ENCODE data around the gene KLK3. TPM values are rescaled to one million over a fixed set of nuclear protein-coding genes. Genes with fewer than 3 reads are reported as not detected.

The KLK3 gene
- total RNA-seq, 1 experiment from 2014 or later: not detected

DNA sequence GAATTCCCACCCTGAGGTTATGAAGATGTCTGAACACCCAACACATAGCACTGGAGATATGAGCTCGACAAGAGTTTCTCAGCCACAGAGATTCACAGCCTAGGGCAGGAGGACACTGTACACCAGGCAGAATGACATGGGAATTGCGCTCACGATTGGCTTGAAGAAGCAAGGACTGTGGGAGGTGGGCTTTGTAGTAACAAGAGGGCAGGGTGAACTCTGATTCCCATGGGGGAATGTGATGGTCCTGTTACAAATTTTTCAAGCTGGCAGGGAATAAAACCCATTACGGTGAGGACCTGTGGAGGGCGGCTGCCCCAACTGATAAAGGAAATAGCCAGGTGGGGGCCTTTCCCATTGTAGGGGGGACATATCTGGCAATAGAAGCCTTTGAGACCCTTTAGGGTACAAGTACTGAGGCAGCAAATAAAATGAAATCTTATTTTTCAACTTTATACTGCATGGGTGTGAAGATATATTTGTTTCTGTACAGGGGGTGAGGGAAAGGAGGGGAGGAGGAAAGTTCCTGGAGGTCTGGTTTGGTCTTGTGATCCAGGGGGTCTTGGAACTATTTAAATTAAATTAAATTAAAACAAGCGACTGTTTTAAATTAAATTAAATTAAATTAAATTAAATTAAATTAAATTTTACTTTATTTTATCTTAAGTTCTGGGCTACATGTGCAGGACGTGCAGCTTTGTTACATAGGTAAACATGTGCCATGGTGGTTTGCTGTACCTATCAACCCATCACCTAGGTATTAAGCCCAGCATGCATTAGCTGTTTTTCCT is 7.0 kb downstream of the KLK3 start:
- ATAC-seq: no peak
- Histone ChIP-seq H3K36me3 (ENCODE audit: control insufficient read depth, insufficient read depth, low read length) (no peaks in the 10 kb centered on the region), H3K4me3 (ENCODE audit: low read depth in 2 of 2, low read length in 2 of 2) (no peak overlapping the region), H3K27me3 (ENCODE audit: control insufficient read depth, insufficient read depth, low read length) (peaks cover 7% of the 10 kb centered on the region; the same call in 1 of the 2 replicates), H3K9me3 (ENCODE audit: control insufficient read depth, insufficient read depth, low read depth, low read length) (no peaks in the 10 kb centered on the region), H3K27ac (ENCODE audit: low read length) (no peak overlapping the region), H3K4me1 (ENCODE audit: control insufficient read depth, insufficient read depth, low read length) (no peaks in the 10 kb centered on the region)
- ChIA-PET CTCF (no interaction called here), POLR2A (no interaction called here)
- no TSS peak for BruUV-seq (replicated peaks)
- intact Hi-C loops (cut with micrococcal nuclease; ENCODE audit: unreplicated experiment): no loop called here
- DNase-seq (ENCODE audit: low read depth, low spot score): no peak
- in situ Hi-C loops (cut with HindIII; ENCODE audit: low pct_unique_long_range_greater_than_20kb, low sequenced_read_pairs): no loop called here
- TF ChIP-seq TCF7L2 (IDR thresholded peaks at IDR 0.05; ENCODE audit: low read depth, low read length) (no peak), POLR2AphosphoS5 (IDR thresholded peaks at IDR 0.05; ENCODE audit: low read depth, low read length) (no peak), SIN3A (IDR thresholded peaks at IDR 0.05; ENCODE audit: borderline replicate concordance, insufficient read depth, low read depth, low read length) (no peak)
- TF ChIP-seq, protein P1, sequence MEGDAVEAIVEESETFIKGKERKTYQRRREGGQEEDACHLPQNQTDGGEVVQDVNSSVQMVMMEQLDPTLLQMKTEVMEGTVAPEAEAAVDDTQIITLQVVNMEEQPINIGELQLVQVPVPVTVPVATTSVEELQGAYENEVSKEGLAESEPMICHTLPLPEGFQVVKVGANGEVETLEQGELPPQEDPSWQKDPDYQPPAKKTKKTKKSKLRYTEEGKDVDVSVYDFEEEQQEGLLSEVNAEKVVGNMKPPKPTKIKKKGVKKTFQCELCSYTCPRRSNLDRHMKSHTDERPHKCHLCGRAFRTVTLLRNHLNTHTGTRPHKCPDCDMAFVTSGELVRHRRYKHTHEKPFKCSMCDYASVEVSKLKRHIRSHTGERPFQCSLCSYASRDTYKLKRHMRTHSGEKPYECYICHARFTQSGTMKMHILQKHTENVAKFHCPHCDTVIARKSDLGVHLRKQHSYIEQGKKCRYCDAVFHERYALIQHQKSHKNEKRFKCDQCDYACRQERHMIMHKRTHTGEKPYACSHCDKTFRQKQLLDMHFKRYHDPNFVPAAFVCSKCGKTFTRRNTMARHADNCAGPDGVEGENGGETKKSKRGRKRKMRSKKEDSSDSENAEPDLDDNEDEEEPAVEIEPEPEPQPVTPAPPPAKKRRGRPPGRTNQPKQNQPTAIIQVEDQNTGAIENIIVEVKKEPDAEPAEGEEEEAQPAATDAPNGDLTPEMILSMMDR (IDR thresholded peaks at IDR 0.05): no peak
- TF ChIP-seq, protein P2, sequence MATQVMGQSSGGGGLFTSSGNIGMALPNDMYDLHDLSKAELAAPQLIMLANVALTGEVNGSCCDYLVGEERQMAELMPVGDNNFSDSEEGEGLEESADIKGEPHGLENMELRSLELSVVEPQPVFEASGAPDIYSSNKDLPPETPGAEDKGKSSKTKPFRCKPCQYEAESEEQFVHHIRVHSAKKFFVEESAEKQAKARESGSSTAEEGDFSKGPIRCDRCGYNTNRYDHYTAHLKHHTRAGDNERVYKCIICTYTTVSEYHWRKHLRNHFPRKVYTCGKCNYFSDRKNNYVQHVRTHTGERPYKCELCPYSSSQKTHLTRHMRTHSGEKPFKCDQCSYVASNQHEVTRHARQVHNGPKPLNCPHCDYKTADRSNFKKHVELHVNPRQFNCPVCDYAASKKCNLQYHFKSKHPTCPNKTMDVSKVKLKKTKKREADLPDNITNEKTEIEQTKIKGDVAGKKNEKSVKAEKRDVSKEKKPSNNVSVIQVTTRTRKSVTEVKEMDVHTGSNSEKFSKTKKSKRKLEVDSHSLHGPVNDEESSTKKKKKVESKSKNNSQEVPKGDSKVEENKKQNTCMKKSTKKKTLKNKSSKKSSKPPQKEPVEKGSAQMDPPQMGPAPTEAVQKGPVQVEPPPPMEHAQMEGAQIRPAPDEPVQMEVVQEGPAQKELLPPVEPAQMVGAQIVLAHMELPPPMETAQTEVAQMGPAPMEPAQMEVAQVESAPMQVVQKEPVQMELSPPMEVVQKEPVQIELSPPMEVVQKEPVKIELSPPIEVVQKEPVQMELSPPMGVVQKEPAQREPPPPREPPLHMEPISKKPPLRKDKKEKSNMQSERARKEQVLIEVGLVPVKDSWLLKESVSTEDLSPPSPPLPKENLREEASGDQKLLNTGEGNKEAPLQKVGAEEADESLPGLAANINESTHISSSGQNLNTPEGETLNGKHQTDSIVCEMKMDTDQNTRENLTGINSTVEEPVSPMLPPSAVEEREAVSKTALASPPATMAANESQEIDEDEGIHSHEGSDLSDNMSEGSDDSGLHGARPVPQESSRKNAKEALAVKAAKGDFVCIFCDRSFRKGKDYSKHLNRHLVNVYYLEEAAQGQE (IDR thresholded peaks at IDR 0.05; ENCODE audit: insufficient read depth in 1 of 2, low read depth in 2 of 2, low read length in 1 of 2): no peak

DNA sequence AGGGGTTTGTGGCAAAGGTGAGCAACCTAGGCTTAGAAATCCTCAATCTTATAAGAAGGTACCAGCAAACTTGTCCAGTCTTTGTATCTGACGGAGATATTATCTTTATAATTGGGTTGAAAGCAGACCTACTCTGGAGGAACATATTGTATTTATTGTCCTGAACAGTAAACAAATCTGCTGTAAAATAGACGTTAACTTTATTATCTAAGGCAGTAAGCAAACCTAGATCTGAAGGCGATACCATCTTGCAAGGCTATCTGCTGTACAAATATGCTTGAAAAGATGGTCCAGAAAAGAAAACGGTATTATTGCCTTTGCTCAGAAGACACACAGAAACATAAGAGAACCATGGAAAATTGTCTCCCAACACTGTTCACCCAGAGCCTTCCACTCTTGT is 14.8 kb downstream of the KLK3 start:
- no TSS peak for BruUV-seq (replicated peaks)
- H3K9me3 ChIP-seq (ENCODE audit: control insufficient read depth, insufficient read depth, low read depth, low read length): no peaks in the 10 kb centered on the region
- TF ChIP-seq, protein P2 (IDR thresholded peaks at IDR 0.05; ENCODE audit: insufficient read depth in 1 of 2, low read depth in 2 of 2, low read length in 1 of 2): no peak
- TF ChIP-seq POLR2AphosphoS5 (IDR thresholded peaks at IDR 0.05; ENCODE audit: low read depth, low read length) (no peak), SIN3A (IDR thresholded peaks at IDR 0.05; ENCODE audit: borderline replicate concordance, insufficient read depth, low read depth, low read length) (no peak), TCF7L2 (IDR thresholded peaks at IDR 0.05; ENCODE audit: low read depth, low read length) (no peak)
- TF ChIP-seq, protein P1 (IDR thresholded peaks at IDR 0.05): no peak
- no peak overlapping the region for H3K4me3 ChIP-seq (ENCODE audit: low read depth in 2 of 2, low read length in 2 of 2)
- no peak overlapping the region for H3K27ac ChIP-seq (ENCODE audit: low read length)
- ChIA-PET CTCF (no interaction called here), POLR2A (no interaction called here)
- no peak for ATAC-seq
- DNase-seq (ENCODE audit: low read depth, low spot score): no peak
- intact Hi-C loops (cut with micrococcal nuclease; ENCODE audit: unreplicated experiment): no loop called here
- in situ Hi-C loops (cut with HindIII; ENCODE audit: low pct_unique_long_range_greater_than_20kb, low sequenced_read_pairs): no loop called here
- H3K27me3 ChIP-seq (ENCODE audit: control insufficient read depth, insufficient read depth, low read length): peaks cover 8% of the 10 kb centered on the region; the same call in 1 of the 2 replicates
- H3K36me3 ChIP-seq (ENCODE audit: control insufficient read depth, insufficient read depth, low read length): no peaks in the 10 kb centered on the region; the same call in 1 of the 2 replicates
- no peaks in the 10 kb centered on the region for H3K4me1 ChIP-seq (ENCODE audit: control insufficient read depth, insufficient read depth, low read length)
